Measurements from ENCODE around the gene FABP1. TPM values are rescaled to one million over a fixed set of nuclear protein-coding genes. Genes with fewer than 3 reads are reported as not detected.

The FABP1 gene
- total and polyA plus RNA-seq, 9 donors, result 0.05 to 22.8 (median 4.9) TPM; not detected in 3

DNA sequence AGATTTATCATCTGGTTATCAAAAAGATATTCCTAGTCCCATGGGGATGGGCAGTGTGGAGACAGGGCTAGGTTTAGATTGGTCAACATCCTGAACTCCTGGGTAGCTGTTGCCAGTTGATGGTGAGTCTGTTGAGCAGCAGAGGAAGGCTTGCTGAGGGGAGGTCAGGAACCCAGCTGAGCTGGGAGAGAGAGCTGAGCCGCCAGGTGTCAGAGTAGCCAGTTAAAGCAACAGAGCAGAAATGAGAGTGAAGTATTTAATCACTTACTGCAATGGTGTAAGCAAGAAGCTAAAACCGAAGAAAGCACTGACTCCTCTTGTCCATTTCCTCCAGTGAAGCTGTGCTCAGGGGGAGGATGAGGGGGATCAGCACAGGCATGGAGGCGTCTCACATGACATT is 30.7 kb downstream of the FABP1 start:
- Histone ChIP-seq H3K27ac (ENCODE audit: low read length) (no peak overlapping the region), H3K27me3 (ENCODE audit: control insufficient read depth, insufficient read depth, low read length) (no peaks in the 10 kb centered on the region), H3K4me1 (ENCODE audit: control insufficient read depth, insufficient read depth, low read length) (peaks cover 5% of the 10 kb centered on the region), H3K4me3 (ENCODE audit: low read length) (no peak overlapping the region), H3K36me3 (ENCODE audit: control insufficient read depth, insufficient read depth, low read length) (peaks cover 20% of the 10 kb centered on the region), H3K9me3 (replicated peaks; ENCODE audit: control insufficient read depth, low read depth, low read length) (no peaks in the 10 kb centered on the region)
- no peak for DNase-seq
- WGBS (ENCODE audit: insufficient coverage), result 50% methylated on average over 1 of the region's 3 CpGs

GRCh38 chr2:88096708-88097107 is 31.2 kb downstream of the FABP1 start:
- H3K36me3 ChIP-seq (ENCODE audit: control insufficient read depth, insufficient read depth, low read length), result peaks cover 20% of the 10 kb centered on the region
- no peaks in the 10 kb centered on the region for H3K9me3 ChIP-seq (replicated peaks; ENCODE audit: control insufficient read depth, low read depth, low read length)
- H3K27ac ChIP-seq (ENCODE audit: low read length), result no peak overlapping the region
- no peak for DNase-seq
- no peak overlapping the region for H3K4me3 ChIP-seq (ENCODE audit: low read length)
- no peaks in the 10 kb centered on the region for H3K27me3 ChIP-seq (ENCODE audit: control insufficient read depth, insufficient read depth, low read length)
- peaks cover 5% of the 10 kb centered on the region for H3K4me1 ChIP-seq (ENCODE audit: control insufficient read depth, insufficient read depth, low read length)
- 89% methylated on average over 3 of the region's 5 CpGs for WGBS (ENCODE audit: insufficient coverage)

- Histone ChIP-seq H3K27me3 (ENCODE audit: control insufficient read depth, insufficient read depth, low read length) (no peaks in the 10 kb centered on the region), H3K4me3 (ENCODE audit: low read length) (no peak overlapping the region), H3K27ac (ENCODE audit: low read length) (no peak overlapping the region), H3K4me1 (ENCODE audit: control insufficient read depth, insufficient read depth, low read length) (no peaks in the 10 kb centered on the region), H3K36me3 (ENCODE audit: control insufficient read depth, insufficient read depth, low read length) (peaks cover 22% of the 10 kb centered on the region), H3K9me3 (replicated peaks; ENCODE audit: control insufficient read depth, low read depth, low read length) (no peaks in the 10 kb centered on the region)
- no peak for DNase-seq
- WGBS (ENCODE audit: insufficient coverage), result 100% methylated on average over 1 of the region's 3 CpGs
These were observed 32.8 kb downstream of the FABP1 start for GRCh38 chr2:88095022-88095421.

- Histone ChIP-seq H3K4me3 (ENCODE audit: low read length) (no peak overlapping the region), H3K9me3 (replicated peaks; ENCODE audit: control insufficient read depth, low read depth, low read length) (no peaks in the 10 kb centered on the region), H3K27ac (ENCODE audit: low read length) (no peak overlapping the region), H3K4me1 (ENCODE audit: control insufficient read depth, insufficient read depth, low read length) (no peaks in the 10 kb centered on the region), H3K36me3 (ENCODE audit: control insufficient read depth, insufficient read depth, low read length) (peaks cover 31% of the 10 kb centered on the region), H3K27me3 (ENCODE audit: control insufficient read depth, insufficient read depth, low read length) (no peaks in the 10 kb centered on the region)
- DNase-seq, result no peak
These were observed 35.1 kb downstream of the FABP1 start for GRCh38 chr2:88092773-88093172.

DNA sequence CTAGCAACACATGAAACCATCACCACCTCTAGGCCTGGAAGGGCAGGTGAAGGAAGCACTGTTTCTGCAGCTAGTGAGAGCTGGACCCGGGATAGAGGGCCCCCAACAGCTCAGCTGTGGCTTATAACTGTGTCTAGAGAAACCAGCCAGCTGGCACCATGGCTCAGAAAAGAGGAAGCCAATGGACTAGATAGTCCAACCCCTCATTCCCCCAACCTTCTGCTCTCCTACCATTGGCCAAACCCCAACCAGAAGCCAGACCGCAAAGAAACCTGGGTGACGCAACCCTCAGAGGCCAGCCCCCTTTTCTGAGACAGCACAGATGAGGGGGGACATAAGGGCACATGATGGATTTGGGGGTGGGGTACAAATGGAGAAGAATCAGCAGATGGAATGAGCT is 35.9 kb downstream of the FABP1 start:
- 89% methylated on average over 1 of the region's 3 CpGs for WGBS (ENCODE audit: insufficient coverage)
- Histone ChIP-seq H3K27ac (ENCODE audit: low read length) (no peak overlapping the region), H3K9me3 (replicated peaks; ENCODE audit: control insufficient read depth, low read depth, low read length) (no peaks in the 10 kb centered on the region), H3K4me3 (ENCODE audit: low read length) (no peak overlapping the region), H3K36me3 (ENCODE audit: control insufficient read depth, insufficient read depth, low read length) (peaks cover 30% of the 10 kb centered on the region), H3K27me3 (ENCODE audit: control insufficient read depth, insufficient read depth, low read length) (no peaks in the 10 kb centered on the region), H3K4me1 (ENCODE audit: control insufficient read depth, insufficient read depth, low read length) (no peaks in the 10 kb centered on the region)
- DNase-seq, result no peak

- no peak for DNase-seq
- Histone ChIP-seq H3K4me1 (ENCODE audit: control insufficient read depth, insufficient read depth, low read length) (no peaks in the 10 kb centered on the region), H3K27ac (ENCODE audit: low read length) (no peak overlapping the region), H3K27me3 (ENCODE audit: control insufficient read depth, insufficient read depth, low read length) (no peaks in the 10 kb centered on the region), H3K4me3 (ENCODE audit: low read length) (no peak overlapping the region), H3K9me3 (replicated peaks; ENCODE audit: control insufficient read depth, low read depth, low read length) (no peaks in the 10 kb centered on the region), H3K36me3 (ENCODE audit: control insufficient read depth, insufficient read depth, low read length) (peaks cover 31% of the 10 kb centered on the region)
- 40% methylated on average over 5 of the region's 8 CpGs for WGBS (ENCODE audit: insufficient coverage)
These were observed 37.2 kb downstream of the FABP1 start for GRCh38 chr2:88090446-88091283.

DNA sequence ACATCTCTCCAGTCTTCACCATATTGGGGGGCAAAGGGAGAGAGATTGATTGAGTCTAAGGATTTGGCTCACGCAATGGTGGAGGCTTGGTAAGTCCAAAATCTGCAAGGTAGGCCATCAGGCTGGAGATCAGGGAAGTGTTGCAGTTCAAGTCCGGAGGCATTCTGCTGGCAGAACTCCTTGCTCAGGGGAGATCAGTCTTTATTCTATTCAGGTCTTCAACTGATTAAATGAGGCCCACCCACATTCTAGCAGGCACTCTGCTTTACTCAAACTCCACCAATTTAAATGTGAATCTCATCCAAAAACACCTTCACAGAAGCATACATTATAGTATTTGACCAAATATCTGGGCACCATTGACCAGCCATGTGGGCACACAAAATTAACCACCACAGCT is 38.9 kb downstream of the FABP1 start:
- Histone ChIP-seq H3K4me1 (ENCODE audit: control insufficient read depth, insufficient read depth, low read length) (no peaks in the 10 kb centered on the region), H3K27ac (ENCODE audit: low read length) (no peak overlapping the region), H3K9me3 (replicated peaks; ENCODE audit: control insufficient read depth, low read depth, low read length) (no peaks in the 10 kb centered on the region), H3K27me3 (ENCODE audit: control insufficient read depth, insufficient read depth, low read length) (no peaks in the 10 kb centered on the region), H3K36me3 (ENCODE audit: control insufficient read depth, insufficient read depth, low read length) (peaks cover 34% of the 10 kb centered on the region), H3K4me3 (ENCODE audit: low read length) (no peak overlapping the region)
- DNase-seq, result no peak
- 100% methylated on average over 2 of the region's 2 CpGs for WGBS (ENCODE audit: insufficient coverage)

DNA sequence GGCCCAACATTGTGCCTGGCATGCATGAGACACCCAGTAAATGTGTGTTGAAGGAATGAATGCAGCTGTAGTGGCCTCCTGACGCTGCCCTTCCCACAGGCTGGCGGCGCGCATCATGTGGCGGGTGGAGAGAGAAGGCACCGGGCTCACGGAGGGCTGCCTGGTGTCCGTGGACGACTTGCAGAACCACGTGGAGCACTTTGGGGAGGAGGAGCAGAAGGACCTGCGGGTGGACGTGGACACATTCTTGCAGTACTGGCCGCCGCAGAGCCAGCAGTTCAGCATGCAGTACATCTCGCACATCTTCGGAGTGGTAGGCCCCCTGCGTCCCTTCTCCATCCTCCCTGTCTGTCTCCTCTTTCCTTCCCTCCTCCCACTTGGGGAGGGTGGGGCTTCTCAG is 40.1 kb downstream of the FABP1 start:
- no peaks in the 10 kb centered on the region for H3K4me1 ChIP-seq (ENCODE audit: control insufficient read depth, insufficient read depth, low read length)
- no peaks in the 10 kb centered on the region for H3K9me3 ChIP-seq (replicated peaks; ENCODE audit: control insufficient read depth, low read depth, low read length)
- peaks cover 28% of the 10 kb centered on the region for H3K36me3 ChIP-seq (ENCODE audit: control insufficient read depth, insufficient read depth, low read length)
- no peak for DNase-seq
- H3K27me3 ChIP-seq (ENCODE audit: control insufficient read depth, insufficient read depth, low read length), result no peaks in the 10 kb centered on the region
- H3K27ac ChIP-seq (ENCODE audit: low read length), result no peak overlapping the region
- WGBS (ENCODE audit: insufficient coverage), result 91% methylated on average over 9 of the region's 17 CpGs
- no peak overlapping the region for H3K4me3 ChIP-seq (ENCODE audit: low read length)

- H3K36me3 ChIP-seq (ENCODE audit: control insufficient read depth, insufficient read depth, low read length), result peaks cover 27% of the 10 kb centered on the region
- no peak overlapping the region for H3K27ac ChIP-seq (ENCODE audit: low read length)
- no peaks in the 10 kb centered on the region for H3K9me3 ChIP-seq (replicated peaks; ENCODE audit: control insufficient read depth, low read depth, low read length)
- DNase-seq, result no peak
- H3K4me1 ChIP-seq (ENCODE audit: control insufficient read depth, insufficient read depth, low read length), result peaks cover 4% of the 10 kb centered on the region
- H3K27me3 ChIP-seq (ENCODE audit: control insufficient read depth, insufficient read depth, low read length), result no peaks in the 10 kb centered on the region
- H3K4me3 ChIP-seq (ENCODE audit: low read length), result no peak overlapping the region
- 80% methylated on average over 2 of the region's 2 CpGs for WGBS (ENCODE audit: insufficient coverage)
These were observed 40.8 kb downstream of the FABP1 start for GRCh38 chr2:88087073-88087472.

DNA sequence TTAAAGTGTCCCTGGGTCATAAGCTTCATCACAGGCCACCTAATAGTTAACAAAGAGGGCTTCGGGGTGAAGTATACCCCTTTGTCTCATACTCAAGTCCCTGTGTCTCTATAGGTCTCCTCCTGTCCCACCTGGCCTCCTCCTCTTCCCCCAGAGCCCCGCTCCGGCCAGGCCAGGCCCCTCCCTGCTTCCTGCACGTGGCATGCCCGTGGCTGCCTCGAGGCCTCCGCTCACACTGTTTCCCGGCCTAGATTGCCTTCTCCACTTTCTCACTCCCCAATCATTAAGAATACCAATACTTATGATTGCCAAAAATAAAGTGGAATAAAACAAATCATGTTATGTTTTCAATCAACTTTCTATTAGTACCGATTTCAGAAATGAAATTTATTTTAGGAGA is 41.5 kb downstream of the FABP1 start:
- Histone ChIP-seq H3K4me3 (ENCODE audit: low read length) (no peak overlapping the region), H3K9me3 (replicated peaks; ENCODE audit: control insufficient read depth, low read depth, low read length) (no peaks in the 10 kb centered on the region), H3K27me3 (ENCODE audit: control insufficient read depth, insufficient read depth, low read length) (no peaks in the 10 kb centered on the region), H3K27ac (ENCODE audit: low read length) (no peak overlapping the region), H3K36me3 (ENCODE audit: control insufficient read depth, insufficient read depth, low read length) (peaks cover 27% of the 10 kb centered on the region), H3K4me1 (ENCODE audit: control insufficient read depth, insufficient read depth, low read length) (peaks cover 10% of the 10 kb centered on the region)
- no peak for DNase-seq
- 82% methylated on average over 3 of the region's 9 CpGs for WGBS (ENCODE audit: insufficient coverage)

- no peak overlapping the region for H3K27ac ChIP-seq (ENCODE audit: low read length)
- 73% methylated on average over 4 of the region's 5 CpGs for WGBS (ENCODE audit: insufficient coverage)
- H3K27me3 ChIP-seq (ENCODE audit: control insufficient read depth, insufficient read depth, low read length), result no peaks in the 10 kb centered on the region
These were observed 42.3 kb downstream of the FABP1 start for GRCh38 chr2:88085602-88086001.

More at GRCh38 chr2:88085602-88086001, 42.3 kb downstream of the FABP1 start:
- H3K9me3 ChIP-seq (replicated peaks; ENCODE audit: control insufficient read depth, low read depth, low read length), result no peaks in the 10 kb centered on the region
- no peak for DNase-seq
- H3K4me3 ChIP-seq (ENCODE audit: low read length), result no peak overlapping the region
- H3K36me3 ChIP-seq (ENCODE audit: control insufficient read depth, insufficient read depth, low read length), result peaks cover 25% of the 10 kb centered on the region
- H3K4me1 ChIP-seq (ENCODE audit: control insufficient read depth, insufficient read depth, low read length), result peaks cover 12% of the 10 kb centered on the region

All from muscle of leg (tissue), 11 donors.